GM19328 (cell line): ENCODE measurements around the gene CSNK1D.

ENCODE experiments used
- ATAC-seq: cut with Tn5 transposase; IDR thresholded peaks from one replicate; pipeline ENCODE4 v1.9.1; 2021; ENCODE audit warnings: mild to moderate bottlenecking, moderate library complexity; ENCODE audit not compliant: unreplicated experiment

CSNK1D gene

GRCh38 chr17:82273327-82274133, at the start of gene CSNK1D:
TSS of gene CSNK1D (minus strand) at chr17:82273700. CDS start at chr17:82273381, 319 bp downstream.
- ATAC-seq: peak; percentile 84

DNA sequence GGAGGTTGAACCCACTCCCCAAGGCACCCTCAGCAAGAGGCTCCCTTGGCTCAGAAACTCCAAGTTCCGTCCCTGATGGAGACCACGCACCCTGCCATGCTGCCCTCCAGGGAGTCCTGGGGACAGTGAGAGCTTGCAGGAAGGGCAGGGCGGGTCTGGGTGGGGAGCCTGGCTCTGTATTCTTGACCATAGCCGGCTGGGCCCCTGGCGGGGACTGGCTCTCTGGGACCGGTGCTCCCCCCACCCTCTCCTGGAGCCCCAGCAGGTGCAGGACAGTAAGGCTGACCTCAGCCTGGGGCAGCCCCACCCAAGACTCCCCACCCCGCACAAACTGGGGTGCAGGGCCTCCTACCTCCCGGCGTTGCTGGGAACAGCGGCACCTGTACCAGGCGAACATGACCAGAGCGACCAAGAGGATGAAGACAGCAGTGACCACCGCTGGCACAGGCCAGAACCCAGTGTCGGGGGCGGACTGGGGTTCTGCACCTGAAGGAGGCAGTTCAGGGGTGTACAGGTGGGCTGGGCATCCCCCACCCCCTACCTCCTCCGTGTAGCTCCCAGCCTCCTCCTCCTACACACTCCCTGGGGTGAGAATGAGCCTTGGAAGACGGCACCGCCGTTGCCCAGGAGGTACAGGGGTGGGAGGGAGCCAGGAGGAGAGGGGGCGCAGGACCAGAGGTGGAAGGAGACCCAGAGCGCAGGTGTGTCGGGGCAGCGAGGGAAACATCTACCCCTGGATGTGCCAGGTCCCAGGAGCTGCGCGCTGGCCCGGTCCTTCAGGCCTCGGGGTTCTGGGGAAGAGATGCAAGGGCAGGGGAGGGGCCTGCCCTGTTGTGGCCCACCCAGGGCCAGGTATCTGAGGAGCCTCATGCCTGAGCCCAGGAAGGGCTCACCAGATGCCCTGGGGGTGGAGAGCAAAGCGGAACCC, 49.3 kb upstream of the CSNK1D start:
- no peak for ATAC-seq

DNA sequence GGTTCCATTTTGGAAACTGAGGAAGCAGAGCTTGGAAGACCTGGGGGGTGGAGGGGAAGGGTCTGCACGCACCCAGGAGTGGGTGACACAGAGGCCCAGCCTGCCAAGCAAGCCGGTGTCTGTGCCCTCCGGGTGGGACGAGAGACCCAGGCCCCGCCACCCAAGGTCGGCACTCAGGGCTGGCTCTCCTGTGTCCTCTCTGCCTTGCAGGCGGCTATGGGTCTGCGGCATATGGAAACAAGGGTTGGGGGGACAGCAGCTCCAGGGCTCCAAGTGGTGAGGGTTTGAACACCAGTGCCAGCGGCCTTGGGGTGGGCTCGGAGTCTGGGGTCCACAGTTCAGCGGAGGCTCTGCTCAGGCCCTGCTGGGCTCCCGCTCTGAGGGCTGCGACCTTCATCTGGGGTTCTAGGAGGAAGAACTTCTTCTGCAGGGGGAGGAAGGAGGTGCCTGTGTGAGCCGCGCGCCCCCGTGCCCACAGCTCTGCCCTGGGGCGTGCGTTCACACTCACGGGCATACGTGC, 48.5 kb upstream of the CSNK1D start:
- no peak for ATAC-seq

DNA sequence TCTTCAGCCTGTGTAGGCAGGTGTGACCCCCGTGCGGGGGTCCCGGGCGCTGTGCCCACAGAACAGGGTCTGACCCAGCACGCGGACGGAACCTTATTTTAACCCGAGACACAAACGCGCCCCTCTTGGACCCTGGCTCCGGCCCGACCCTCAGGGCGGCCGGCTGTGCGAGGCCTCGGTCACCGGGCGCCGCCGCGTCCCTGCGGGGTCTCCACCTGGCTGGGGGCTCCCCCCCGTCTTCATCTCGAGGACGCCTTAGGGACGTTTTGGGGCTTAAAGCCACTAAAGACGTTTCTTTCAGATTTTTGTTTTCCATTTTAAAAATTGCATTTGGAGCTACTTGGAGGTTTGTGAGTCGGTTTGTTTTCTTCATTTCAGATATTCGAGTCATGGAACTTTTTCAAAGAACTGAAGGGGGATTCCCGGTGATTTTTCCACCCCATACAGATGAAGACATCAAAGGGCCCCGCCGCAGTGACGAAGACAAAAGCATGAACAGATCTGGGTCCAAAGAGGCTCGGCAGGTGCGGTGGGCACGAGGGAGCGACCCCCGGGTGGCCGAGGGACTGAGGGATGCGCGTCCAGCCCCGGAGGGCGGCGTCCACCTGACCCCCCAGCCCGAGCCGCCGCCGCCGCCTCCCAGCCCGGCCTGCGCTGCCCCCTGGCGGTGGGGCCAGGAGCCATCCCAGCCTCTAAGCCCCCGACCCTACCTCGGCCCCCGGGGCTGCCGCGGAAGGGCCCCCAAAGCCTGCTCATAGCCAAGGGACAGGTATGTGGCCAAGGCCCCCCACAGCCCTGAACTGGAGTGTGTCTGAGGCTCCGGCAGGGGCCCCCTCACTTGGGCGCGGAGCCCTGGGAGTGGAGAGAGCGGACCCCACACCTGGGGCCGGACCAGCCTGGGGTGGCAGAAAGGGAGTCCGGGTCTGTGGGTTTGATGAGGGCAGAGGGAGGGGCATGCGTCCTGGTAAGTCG, 47.7 kb upstream of the CSNK1D start:
- ATAC-seq: no peak

- no peak for ATAC-seq
These were observed 46.8 kb upstream of the CSNK1D start for GRCh38 chr17:82320140-82320840.

DNA sequence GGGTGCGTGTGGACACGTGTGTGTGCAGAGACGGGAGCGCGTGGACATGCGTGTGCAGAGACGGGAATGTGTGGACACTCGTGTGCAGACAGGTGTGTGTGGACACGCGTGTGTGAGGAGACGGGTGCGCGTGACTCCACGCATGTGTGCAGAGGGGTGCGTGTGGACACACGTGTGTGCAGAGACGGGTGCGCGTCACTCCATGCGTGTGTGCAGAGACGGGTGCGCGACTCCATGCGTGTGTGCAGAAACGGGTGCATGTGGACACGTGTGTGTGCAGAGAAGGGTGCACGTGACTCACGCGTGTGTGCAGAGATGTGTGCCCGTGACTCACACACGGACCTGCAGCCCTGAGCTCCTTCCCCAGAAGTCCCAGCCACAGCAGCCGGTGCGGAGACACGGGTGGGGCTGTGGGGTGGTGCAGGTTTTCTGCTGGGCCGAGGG, 46.1 kb upstream of the CSNK1D start:
- ATAC-seq: no peak

- no peak for ATAC-seq
These were observed 45.5 kb upstream of the CSNK1D start for GRCh38 chr17:82318772-82319606.

GRCh38 chr17:82318169-82318498, 44.6 kb upstream of the CSNK1D start:
- no peak for ATAC-seq

GRCh38 chr17:82317394-82318168, 44.1 kb upstream of the CSNK1D start, which contains the start of gene CD7:
TSS of gene CD7 (minus strand) at chr17:82317608. CDS start at chr17:82317495, 113 bp downstream.
- no peak for ATAC-seq

DNA sequence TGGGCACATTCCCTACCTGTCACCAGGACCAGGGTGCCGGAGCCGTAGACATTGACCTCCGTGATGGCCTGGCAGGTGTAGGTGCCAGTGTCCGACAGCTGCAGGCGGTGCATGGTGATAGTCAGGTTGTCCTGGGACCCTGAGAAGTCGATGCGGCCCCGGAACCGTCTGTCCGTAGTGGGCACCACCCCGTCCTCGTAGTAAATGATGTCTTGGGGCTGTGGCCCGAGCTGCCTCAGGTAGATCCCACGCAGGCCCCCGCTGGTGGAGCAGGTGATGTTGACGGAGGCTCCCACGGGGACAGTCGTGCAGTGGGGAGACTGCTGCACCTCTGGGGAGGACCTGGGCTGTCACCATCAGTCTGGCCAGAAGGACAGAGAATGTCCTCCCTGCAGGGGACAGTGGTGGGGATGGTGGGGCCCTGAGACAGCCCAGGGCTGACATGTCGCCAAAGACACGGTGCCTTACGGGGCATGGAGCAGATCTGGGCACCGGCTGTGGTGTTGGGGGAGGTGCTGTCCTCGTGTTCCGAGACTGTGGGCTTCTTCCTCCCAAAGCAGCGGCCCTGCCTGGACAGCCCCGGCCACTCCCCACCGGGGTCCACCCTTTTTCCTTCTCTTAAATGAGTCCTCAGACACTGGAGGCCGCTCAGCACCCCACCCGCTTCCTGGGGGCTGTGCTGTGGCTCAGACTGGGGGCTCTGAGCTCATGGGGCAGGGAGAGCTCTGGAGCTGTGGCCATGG, 43.3 kb upstream of the CSNK1D start:
- ATAC-seq: no peak

GRCh38 chr17:82315703-82316358, 42.3 kb upstream of the CSNK1D start:
- ATAC-seq: no peak

GRCh38 chr17:82314727-82315605, 41.5 kb upstream of the CSNK1D start:
- ATAC-seq: no peak

GRCh38 chr17:82314012-82314726, 40.7 kb upstream of the CSNK1D start:
- ATAC-seq: no peak

- no peak for ATAC-seq
These were observed 39.9 kb upstream of the CSNK1D start for GRCh38 chr17:82313195-82314011.
